Ramos (cell line): ENCODE measurements around the gene CDCA8.

ENCODE experiments used
- in situ Hi-C: fragments of 300-500 bp; cut with MboI; formaldehyde crosslinking; loops from one replicate; pipeline ENCODE4 v1.14.3; 2022; ENCODE audit warnings: low sequenced_read_pairs; ENCODE audit not compliant: unreplicated experiment

Gene CDCA8

DNA sequence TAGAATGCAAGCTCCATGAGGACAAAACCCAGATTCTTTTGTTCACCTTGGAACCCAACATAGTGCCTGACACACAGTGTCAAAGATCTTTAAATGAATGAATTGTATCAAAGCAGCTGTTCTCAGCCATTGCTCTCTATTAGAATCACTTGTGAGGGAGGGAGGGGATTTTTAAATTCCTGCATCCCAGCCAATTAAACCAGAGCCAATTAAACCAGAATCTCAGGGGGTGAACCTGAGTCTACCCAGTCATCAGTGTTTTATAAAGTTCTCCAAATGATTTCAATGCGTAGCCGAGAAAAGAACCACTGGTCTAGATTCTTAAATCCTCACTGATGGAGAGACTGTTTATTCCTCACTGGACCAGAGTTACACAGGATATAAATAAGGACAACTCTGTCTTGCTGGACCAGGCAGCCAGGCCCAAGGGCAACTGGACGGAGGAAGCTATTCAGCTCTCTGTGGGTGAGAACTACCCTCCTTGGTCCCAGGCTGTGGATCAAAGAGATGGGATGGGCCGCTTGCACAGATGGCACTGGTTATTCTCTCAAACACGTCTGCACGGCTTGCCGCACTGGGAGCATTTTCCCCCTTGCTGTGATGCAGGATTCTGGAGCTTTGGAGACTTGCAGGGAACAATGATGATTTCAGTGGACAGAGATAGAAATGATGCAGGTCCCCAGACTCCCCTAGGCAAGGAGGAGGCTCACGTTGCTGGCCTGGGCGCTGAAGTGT is 20.0 kb upstream of the CDCA8 start:
- in situ Hi-C loops = no loop called here

- in situ Hi-C loops = no loop called here
Measured at GRCh38 chr1:37673920-37674319, 18.4 kb upstream of the CDCA8 start.

GRCh38 chr1:37676281-37677142 is 15.8 kb upstream of the CDCA8 start:
- in situ Hi-C loops = loop anchor here (5.0 kb wide), 1 partner anchor 74 kb away; no protein-coding TSS in a partner anchor

- in situ Hi-C loops = loop anchor here (5.0 kb wide), 1 partner anchor 75 kb away; no protein-coding TSS in a partner anchor
Measured at GRCh38 chr1:37677143-37677439, 15.2 kb upstream of the CDCA8 start.

DNA sequence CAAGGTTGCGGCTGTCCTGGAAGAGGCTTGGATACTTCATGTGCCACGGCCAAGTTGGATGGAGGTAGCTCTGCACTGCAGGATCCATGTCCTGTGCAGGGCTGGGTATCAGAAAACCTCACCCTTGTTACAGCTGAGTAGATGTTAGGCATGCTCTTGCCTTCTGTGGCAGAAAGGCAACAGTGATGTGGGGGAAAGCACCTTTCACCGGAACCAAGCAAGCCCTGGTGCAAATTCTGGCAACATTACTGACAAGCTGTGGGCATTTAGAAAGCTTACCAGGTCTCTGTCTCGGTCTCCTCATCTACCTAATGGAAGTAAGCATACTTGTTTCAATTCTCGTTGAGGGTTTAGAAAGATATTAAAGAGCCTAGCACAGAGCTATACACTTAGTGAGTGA is 14.5 kb upstream of the CDCA8 start:
- in situ Hi-C loops = loop anchor here (5.0 kb wide), 1 partner anchor 76 kb away; no protein-coding TSS in a partner anchor

GRCh38 chr1:37680933-37681332 is 11.4 kb upstream of the CDCA8 start:
- in situ Hi-C loops = loop anchor here (10.0 kb wide), 1 partner anchor 226 kb away; no protein-coding TSS in a partner anchor

GRCh38 chr1:37682334-37682987 is 9.9 kb upstream of the CDCA8 start:
- in situ Hi-C loops = loop anchor here (10.0 kb wide), 1 partner anchor 228 kb away; no protein-coding TSS in a partner anchor

- in situ Hi-C loops = loop anchor here (10.0 kb wide), 1 partner anchor 229 kb away; no protein-coding TSS in a partner anchor
Measured at GRCh38 chr1:37684182-37684581, 8.1 kb upstream of the CDCA8 start.

GRCh38 chr1:37685722-37686121 is 6.6 kb upstream of the CDCA8 start:
- in situ Hi-C loops = loop anchor here (10.0 kb wide), 1 partner anchor 231 kb away; no protein-coding TSS in a partner anchor

- in situ Hi-C loops = loop anchor here (10.0 kb wide), 1 partner anchor 233 kb away; no protein-coding TSS in a partner anchor
Measured at GRCh38 chr1:37687764-37688163, 4.6 kb upstream of the CDCA8 start.

DNA sequence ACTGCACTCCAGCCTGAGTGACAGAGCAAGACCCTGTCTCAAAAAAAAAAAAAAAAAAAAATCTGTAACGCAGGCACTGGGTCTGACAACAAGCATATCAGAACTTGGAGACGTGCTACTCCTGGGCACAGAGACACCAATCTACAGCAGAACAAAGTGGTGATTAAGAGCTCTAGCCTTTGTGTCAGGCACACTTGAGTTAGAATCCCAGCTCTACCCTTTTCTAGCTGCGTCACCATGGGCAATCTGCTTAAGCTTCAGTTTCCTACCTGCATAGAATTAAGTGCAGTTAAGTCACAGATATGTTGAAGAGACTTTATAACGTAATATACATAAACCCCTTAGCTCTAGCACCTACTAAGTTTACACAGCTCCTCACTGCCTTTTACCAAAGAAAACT is 3.4 kb upstream of the CDCA8 start:
- in situ Hi-C loops = loop anchor here (10.0 kb wide), 1 partner anchor 234 kb away; no protein-coding TSS in a partner anchor

- in situ Hi-C loops = no loop called here
Measured at GRCh38 chr1:37691497-37692077, 729 bp upstream of the CDCA8 start.

DNA sequence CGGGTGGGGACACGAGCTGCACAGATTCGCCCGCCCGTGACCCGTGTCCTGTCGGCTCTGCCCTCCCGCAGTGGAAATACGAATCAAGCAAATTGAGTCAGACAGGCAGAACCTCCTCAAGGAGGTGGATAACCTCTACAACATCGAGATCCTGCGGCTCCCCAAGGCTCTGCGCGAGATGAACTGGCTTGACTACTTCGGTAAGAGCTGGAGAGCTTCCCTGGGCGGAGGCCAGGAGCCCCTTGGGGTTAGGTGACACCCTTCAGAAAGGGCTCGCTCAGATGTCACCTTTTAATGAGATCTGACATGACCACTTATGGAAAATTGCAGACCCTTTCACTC is 489 bp downstream of the CDCA8 start:
- in situ Hi-C loops = no loop called here

DNA sequence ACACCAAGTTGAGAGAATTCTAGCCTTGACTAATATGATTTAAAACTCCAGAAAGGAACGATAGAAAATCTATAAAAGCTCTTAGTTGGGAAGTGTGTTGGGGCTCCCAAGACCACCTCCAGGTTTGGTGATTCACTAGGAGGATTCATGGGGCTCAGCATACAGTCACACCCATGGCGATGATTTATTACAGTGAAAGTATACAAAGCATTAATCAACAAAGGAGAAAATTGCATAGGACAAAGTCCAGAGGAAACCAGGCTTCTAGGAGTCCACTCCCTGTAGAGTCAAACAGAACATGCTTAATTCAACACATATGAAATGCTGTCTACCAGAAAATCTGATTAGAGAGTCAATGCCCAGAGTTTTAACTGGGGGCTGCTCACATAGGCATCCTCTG is 4.8 kb downstream of the CDCA8 start:
- in situ Hi-C loops = no loop called here

DNA sequence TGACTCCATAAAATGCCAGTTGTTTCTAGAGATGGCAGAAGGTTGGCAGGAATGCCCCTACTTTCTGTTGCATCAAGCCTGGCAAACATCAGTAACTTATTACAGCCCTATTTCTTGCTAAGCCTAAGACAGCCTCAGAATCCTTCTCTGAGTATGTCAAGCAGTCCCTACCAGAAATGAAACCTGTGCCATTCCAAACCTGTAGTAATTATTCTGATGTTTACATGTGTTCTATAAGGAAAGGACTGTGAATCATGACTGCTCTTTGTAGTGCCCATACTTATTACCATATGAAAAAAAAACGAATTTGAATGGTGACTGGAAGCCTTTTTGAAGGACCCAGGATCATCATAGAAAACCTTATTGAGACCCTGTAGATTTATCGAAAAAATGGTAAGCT is 5.4 kb downstream of the CDCA8 start:
- in situ Hi-C loops = no loop called here

DNA sequence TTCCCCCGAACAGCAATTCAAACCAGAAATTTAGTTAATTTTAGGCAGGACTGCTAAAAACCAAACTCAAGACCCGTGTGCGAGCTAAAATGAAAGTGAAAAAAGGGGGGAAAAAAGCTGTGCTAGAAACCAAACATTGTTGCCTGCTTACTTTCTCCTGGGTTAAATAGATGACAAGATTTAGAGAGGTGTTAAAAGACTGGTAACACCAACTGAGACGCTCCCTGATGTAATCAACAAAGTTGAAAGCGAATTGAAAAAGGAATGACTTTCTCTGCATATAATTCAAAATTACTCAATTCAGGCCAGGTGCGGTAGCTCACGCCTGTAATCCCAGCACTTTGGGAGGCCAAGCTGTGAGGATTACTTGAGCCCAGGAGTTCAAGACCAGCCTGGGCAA is 6.8 kb downstream of the CDCA8 start:
- in situ Hi-C loops = no loop called here

DNA sequence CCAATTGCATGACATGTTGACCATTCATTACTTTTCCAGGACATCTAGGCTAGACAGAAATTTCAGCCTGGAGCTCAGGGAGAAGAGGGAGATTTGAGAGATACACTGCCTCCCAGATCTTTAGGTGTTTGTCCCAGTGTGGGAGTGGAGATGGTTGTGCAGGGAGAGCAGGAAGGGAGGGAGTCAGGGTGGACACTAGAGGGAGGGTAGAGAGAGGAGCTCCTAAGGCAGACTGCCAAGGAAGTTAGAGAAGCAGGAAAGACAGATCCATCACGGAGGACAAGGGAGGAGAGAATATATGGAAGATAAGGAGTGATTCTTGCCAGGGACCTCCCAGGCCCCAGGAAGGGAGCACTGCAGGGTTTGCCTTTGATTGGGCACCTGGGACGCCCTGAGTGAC is 8.7 kb downstream of the CDCA8 start:
- in situ Hi-C loops = no loop called here

DNA sequence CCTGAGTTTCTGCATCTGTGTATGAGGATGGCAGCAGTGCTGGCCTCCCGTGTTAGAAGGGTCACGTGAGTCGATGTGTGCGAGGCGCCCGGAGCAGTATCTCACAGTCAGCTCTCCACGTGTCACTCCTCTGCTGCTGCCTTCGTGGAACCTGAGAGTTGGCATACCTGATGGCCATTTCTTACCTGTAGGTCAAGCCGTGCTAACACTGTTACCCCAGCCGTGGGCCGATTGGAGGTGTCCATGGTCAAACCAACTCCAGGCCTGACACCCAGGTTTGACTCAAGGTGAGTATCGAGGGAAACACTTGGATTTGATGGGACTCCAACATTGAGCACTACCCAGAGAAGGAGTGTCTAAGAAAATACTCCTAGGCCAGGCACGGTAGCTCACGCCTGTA is 10.7 kb downstream of the CDCA8 start:
- in situ Hi-C loops = no loop called here

GRCh38 chr1:37704966-37705365 is 12.7 kb downstream of the CDCA8 start:
- in situ Hi-C loops = no loop called here

GRCh38 chr1:37705399-37705798 is 13.1 kb downstream of the CDCA8 start:
- in situ Hi-C loops = no loop called here
